Central memory CD8-positive, alpha-beta T cell (primary cell): ENCODE measurements around the gene HSPB1.
A peak's percentile ranks its signal among the peaks of the same experiment; 100 is the strongest.

ENCODE experiments used
- ATAC-seq: fragments of 150-1000 bp; cut with Tn5 transposase; replicated peaks from 2 replicates; pipeline ENCODE4 v1.10.0; 2022; ENCODE audit warnings: mild to moderate bottlenecking, moderate FRiP score, moderate number of reproducible peaks; ENCODE audit not compliant: poor library complexity, severe bottlenecking; ENCODE audit errors: extremely low read depth
- DNase-seq, 2 donors: peaks; one replicate each; pipeline ENCODE4 v3.0.0; 2021; ENCODE audit warnings: low spot score in 2 of 2
- H3K27ac Mint-ChIP-seq: one replicate; pipeline ENCODE4 v1.8.0; 2022; ENCODE audit warnings: low read depth, mild to moderate bottlenecking, moderate library complexity, mixed read lengths
- H3K27me3 Mint-ChIP-seq: one replicate; pipeline ENCODE4 v1.8.0; 2022; ENCODE audit warnings: mixed read lengths
- H3K36me3 Mint-ChIP-seq: one replicate; pipeline ENCODE4 v1.8.0; 2022; ENCODE audit warnings: mild to moderate bottlenecking, moderate library complexity, mixed read lengths; ENCODE audit not compliant: insufficient read depth
- H3K4me1 Mint-ChIP-seq: one replicate; pipeline ENCODE4 v1.8.0; 2022; ENCODE audit warnings: mixed read lengths
- H3K4me3 Mint-ChIP-seq: one replicate; pipeline ENCODE4 v1.8.0; 2022; ENCODE audit warnings: mild to moderate bottlenecking, moderate library complexity, mixed read lengths
- H3K9me3 Mint-ChIP-seq: one replicate; pipeline ENCODE4 v1.8.0; 2022; ENCODE audit warnings: mixed read lengths

Gene HSPB1

GRCh38 chr7:76316984-76317781 is 14.7 kb downstream of the HSPB1 start:
- peaks cover 16% of the 10 kb centered on the region for H3K36me3 Mint-ChIP-seq
- no peak for DNase-seq
- peaks cover 24% of the 10 kb centered on the region for H3K4me1 Mint-ChIP-seq
- H3K27me3 Mint-ChIP-seq = no peaks in the 10 kb centered on the region
- H3K4me3 Mint-ChIP-seq = peak overlapping the region; percentile 93
- H3K9me3 Mint-ChIP-seq = no peaks in the 10 kb centered on the region
- no peak for ATAC-seq
- peak overlapping the region; percentile 87 for H3K27ac Mint-ChIP-seq

GRCh38 chr7:76317782-76318487 is 15.5 kb downstream of the HSPB1 start:
- H3K36me3 Mint-ChIP-seq = peaks cover 16% of the 10 kb centered on the region
- H3K4me1 Mint-ChIP-seq = peaks cover 24% of the 10 kb centered on the region
- DNase-seq (peak; percentile 88 to 91), ATAC-seq (peak; percentile 97)
- H3K9me3 Mint-ChIP-seq = no peaks in the 10 kb centered on the region
- peak overlapping the region; percentile 87 for H3K27ac Mint-ChIP-seq
- H3K27me3 Mint-ChIP-seq = no peaks in the 10 kb centered on the region
- H3K4me3 Mint-ChIP-seq = peak overlapping the region; percentile 93

- Mint-ChIP-seq H3K36me3 (peaks cover 16% of the 10 kb centered on the region), H3K4me3 (peak overlapping the region; percentile 93), H3K4me1 (peaks cover 24% of the 10 kb centered on the region), H3K9me3 (no peaks in the 10 kb centered on the region), H3K27ac (peak overlapping the region; percentile 87), H3K27me3 (no peaks in the 10 kb centered on the region)
- peak; percentile 63 for ATAC-seq
- peak; percentile 37 to 44 for DNase-seq
Observed at GRCh38 chr7:76318488-76319353, 16.2 kb downstream of the HSPB1 start.

GRCh38 chr7:76325092-76325491 is 22.6 kb downstream of the HSPB1 start:
- Mint-ChIP-seq H3K36me3 (peaks cover 31% of the 10 kb centered on the region), H3K4me3 (no peak overlapping the region), H3K4me1 (peaks cover 24% of the 10 kb centered on the region), H3K27me3 (no peaks in the 10 kb centered on the region), H3K9me3 (no peaks in the 10 kb centered on the region), H3K27ac (no peak overlapping the region)
- DNase-seq (no peak), ATAC-seq (no peak)

- ATAC-seq (no peak), DNase-seq (no peak)
- Mint-ChIP-seq H3K4me3 (no peak overlapping the region), H3K4me1 (peaks cover 28% of the 10 kb centered on the region), H3K27me3 (no peaks in the 10 kb centered on the region), H3K27ac (no peak overlapping the region), H3K36me3 (peaks cover 35% of the 10 kb centered on the region), H3K9me3 (no peaks in the 10 kb centered on the region)
Observed at GRCh38 chr7:76325811-76326210, 23.3 kb downstream of the HSPB1 start.

GRCh38 chr7:76326646-76327233 is 24.3 kb downstream of the HSPB1 start:
- peaks cover 37% of the 10 kb centered on the region for H3K36me3 Mint-ChIP-seq
- H3K27ac Mint-ChIP-seq = no peak overlapping the region
- no peak overlapping the region for H3K4me3 Mint-ChIP-seq
- H3K4me1 Mint-ChIP-seq = peaks cover 29% of the 10 kb centered on the region
- no peaks in the 10 kb centered on the region for H3K9me3 Mint-ChIP-seq
- DNase-seq = no peak
- ATAC-seq = no peak
- H3K27me3 Mint-ChIP-seq = no peaks in the 10 kb centered on the region

GRCh38 chr7:76327610-76328009 is 25.1 kb downstream of the HSPB1 start:
- Mint-ChIP-seq H3K27me3 (no peaks in the 10 kb centered on the region), H3K4me1 (peaks cover 35% of the 10 kb centered on the region), H3K36me3 (peaks cover 40% of the 10 kb centered on the region), H3K27ac (no peak overlapping the region), H3K9me3 (no peaks in the 10 kb centered on the region), H3K4me3 (no peak overlapping the region)
- DNase-seq (no peak), ATAC-seq (no peak)

GRCh38 chr7:76328389-76328788 is 25.9 kb downstream of the HSPB1 start:
- H3K4me3 Mint-ChIP-seq = no peak overlapping the region
- no peak for DNase-seq
- peaks cover 42% of the 10 kb centered on the region for H3K36me3 Mint-ChIP-seq
- H3K9me3 Mint-ChIP-seq = no peaks in the 10 kb centered on the region
- H3K4me1 Mint-ChIP-seq = peaks cover 38% of the 10 kb centered on the region
- H3K27me3 Mint-ChIP-seq = no peaks in the 10 kb centered on the region
- no peak overlapping the region for H3K27ac Mint-ChIP-seq
- no peak for ATAC-seq

GRCh38 chr7:76329479-76329878 is 27.0 kb downstream of the HSPB1 start:
- peaks cover 44% of the 10 kb centered on the region for H3K4me1 Mint-ChIP-seq
- H3K27ac Mint-ChIP-seq = no peak overlapping the region
- DNase-seq (no peak), ATAC-seq (no peak)
- no peak overlapping the region for H3K4me3 Mint-ChIP-seq
- H3K27me3 Mint-ChIP-seq = no peaks in the 10 kb centered on the region
- no peaks in the 10 kb centered on the region for H3K9me3 Mint-ChIP-seq
- H3K36me3 Mint-ChIP-seq = peaks cover 46% of the 10 kb centered on the region

GRCh38 chr7:76330261-76330660 is 27.8 kb downstream of the HSPB1 start:
- no peak overlapping the region for H3K27ac Mint-ChIP-seq
- DNase-seq (no peak), ATAC-seq (no peak)
- peaks cover 44% of the 10 kb centered on the region for H3K4me1 Mint-ChIP-seq
- H3K27me3 Mint-ChIP-seq = no peaks in the 10 kb centered on the region
- H3K4me3 Mint-ChIP-seq = no peak overlapping the region
- peaks cover 46% of the 10 kb centered on the region for H3K36me3 Mint-ChIP-seq
- H3K9me3 Mint-ChIP-seq = no peaks in the 10 kb centered on the region

- H3K4me1 Mint-ChIP-seq = peaks cover 44% of the 10 kb centered on the region
- H3K36me3 Mint-ChIP-seq = peaks cover 46% of the 10 kb centered on the region
Observed at GRCh38 chr7:76330673-76331072, 28.2 kb downstream of the HSPB1 start.

GRCh38 chr7:76332078-76332477 is 29.6 kb downstream of the HSPB1 start:
- DNase-seq (no peak), ATAC-seq (no peak)
- no peaks in the 10 kb centered on the region for H3K27me3 Mint-ChIP-seq
- H3K4me3 Mint-ChIP-seq = no peak overlapping the region
- peaks cover 44% of the 10 kb centered on the region for H3K4me1 Mint-ChIP-seq
- peak overlapping the region; percentile 74 for H3K27ac Mint-ChIP-seq
- H3K9me3 Mint-ChIP-seq = no peaks in the 10 kb centered on the region
- H3K36me3 Mint-ChIP-seq = peaks cover 40% of the 10 kb centered on the region

More at GRCh38 chr7:76330673-76331072, 28.2 kb downstream of the HSPB1 start:
- no peak overlapping the region for H3K4me3 Mint-ChIP-seq
- no peaks in the 10 kb centered on the region for H3K9me3 Mint-ChIP-seq
- no peak overlapping the region for H3K27ac Mint-ChIP-seq
- DNase-seq = no peak
- no peak for ATAC-seq
- no peaks in the 10 kb centered on the region for H3K27me3 Mint-ChIP-seq
